Measurements from ENCODE around the gene MSANTD3.

DNA sequence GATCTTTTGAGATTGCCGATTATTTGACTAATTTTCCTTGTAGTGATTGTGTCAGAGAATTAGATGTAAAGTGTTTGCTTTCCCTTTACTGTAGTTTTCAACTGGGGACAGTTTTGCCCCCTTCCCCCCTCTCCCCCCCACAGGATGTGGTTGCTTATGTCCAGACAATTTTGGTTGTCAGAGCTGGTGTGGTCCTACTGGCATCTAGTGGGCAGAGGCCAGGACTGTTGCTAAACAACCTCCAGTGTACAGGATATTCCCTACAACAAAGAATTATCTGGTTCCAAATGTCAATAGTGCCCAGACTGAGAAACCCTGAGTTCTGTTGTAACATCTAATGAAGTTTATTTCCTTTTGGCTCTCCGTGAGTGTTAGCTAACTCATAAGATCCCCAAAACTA lies 66.0 kb downstream of the MSANTD3 start:
- TF ChIP-seq SIN3A (IDR thresholded peaks at IDR 0.05; ENCODE audit: borderline replicate concordance, insufficient read depth, low read length) = no peak
- TF ChIP-seq POLR2AphosphoS5 (IDR thresholded peaks at IDR 0.05; ENCODE audit: low read depth, low read length) = no peak

Measured in PFSK-1 (cell line).